ENCODE measurements around the gene SKIL.

The SKIL gene

GRCh38 chr3:170355738-170356595 is 1.5 kb upstream of the SKIL start:
- no peak for TF ChIP-seq JUND (IDR thresholded peaks at IDR 0.05; ENCODE audit: low read depth)
- in situ Hi-C loops (cut with HindIII; ENCODE audit: low pct_unique_long_range_greater_than_20kb, low sequenced_read_pairs) = no loop called here
- peak in 1 of 2 experiments; percentile 66 for DNase-seq (ENCODE audit: low read depth in 1 of 2, low spot score in 1 of 2)

- DNase-seq (ENCODE audit: low read depth in 1 of 2, low spot score in 1 of 2) = peak; percentile 58 to 89
- no peak for TF ChIP-seq JUND (IDR thresholded peaks at IDR 0.05; ENCODE audit: low read depth)
- in situ Hi-C loops (cut with HindIII; ENCODE audit: low pct_unique_long_range_greater_than_20kb, low sequenced_read_pairs) = no loop called here
These were observed 829 bp upstream of the SKIL start for GRCh38 chr3:170356596-170357175.

DNA sequence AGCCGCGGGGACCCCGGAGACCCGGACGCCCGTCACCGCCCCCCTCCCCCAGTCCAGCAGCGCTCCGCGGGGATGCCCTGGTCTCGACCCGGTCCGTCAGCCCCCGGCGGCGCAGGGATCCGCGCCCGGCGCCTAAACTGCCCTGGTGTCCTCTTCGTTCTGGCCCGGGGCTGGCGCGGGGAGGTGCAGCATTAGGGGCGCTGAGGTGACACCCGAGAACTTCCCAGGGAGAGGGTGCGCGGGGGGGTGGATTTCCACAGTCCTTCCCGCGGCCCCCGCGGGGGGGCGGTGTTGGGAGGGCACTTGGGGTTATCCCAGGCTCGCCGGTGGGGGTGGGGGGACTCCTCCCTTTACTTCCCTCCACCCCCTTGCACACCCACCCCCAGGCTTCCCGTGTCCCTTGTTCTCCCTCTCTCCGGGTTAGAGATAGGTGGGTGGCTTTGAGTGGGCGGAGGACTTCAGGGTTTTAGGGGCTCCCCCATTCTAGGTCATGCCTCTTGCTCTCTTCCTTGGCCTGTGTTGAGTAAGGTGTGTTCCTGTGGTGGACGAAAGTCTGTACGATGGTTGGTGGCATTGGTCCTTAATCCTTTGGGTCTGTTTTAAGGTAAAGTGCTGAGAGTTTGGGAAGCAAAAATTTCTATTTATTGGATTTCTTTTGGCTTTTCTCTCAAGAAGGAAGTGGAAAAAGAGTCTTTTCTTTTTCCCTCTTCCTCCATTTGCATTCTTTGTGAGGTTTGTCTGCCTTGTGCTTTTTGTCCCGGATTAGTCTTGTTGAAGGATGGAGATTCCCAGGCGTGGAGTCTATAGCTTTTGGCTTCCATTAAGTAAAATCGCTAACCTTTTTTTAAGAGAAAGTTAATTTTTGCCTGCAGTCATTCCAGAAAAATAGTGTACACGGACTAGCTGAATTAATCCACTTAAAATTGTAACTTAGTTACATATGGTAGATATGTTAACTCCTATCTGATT is 811 bp downstream of the SKIL start:
- in situ Hi-C loops (cut with HindIII; ENCODE audit: low pct_unique_long_range_greater_than_20kb, low sequenced_read_pairs) = no loop called here
- DNase-seq (ENCODE audit: low read depth in 1 of 2, low spot score in 1 of 2) = peak; percentile 50 to 87
- TF ChIP-seq JUND (IDR thresholded peaks at IDR 0.05; ENCODE audit: low read depth) = no peak

GRCh38 chr3:170359178-170359704 is 1.7 kb downstream of the SKIL start:
- DNase-seq (ENCODE audit: low read depth in 1 of 2, low spot score in 1 of 2) = no peak
- in situ Hi-C loops (cut with HindIII; ENCODE audit: low pct_unique_long_range_greater_than_20kb, low sequenced_read_pairs) = no loop called here
- no peak for TF ChIP-seq JUND (IDR thresholded peaks at IDR 0.05; ENCODE audit: low read depth)

DNA sequence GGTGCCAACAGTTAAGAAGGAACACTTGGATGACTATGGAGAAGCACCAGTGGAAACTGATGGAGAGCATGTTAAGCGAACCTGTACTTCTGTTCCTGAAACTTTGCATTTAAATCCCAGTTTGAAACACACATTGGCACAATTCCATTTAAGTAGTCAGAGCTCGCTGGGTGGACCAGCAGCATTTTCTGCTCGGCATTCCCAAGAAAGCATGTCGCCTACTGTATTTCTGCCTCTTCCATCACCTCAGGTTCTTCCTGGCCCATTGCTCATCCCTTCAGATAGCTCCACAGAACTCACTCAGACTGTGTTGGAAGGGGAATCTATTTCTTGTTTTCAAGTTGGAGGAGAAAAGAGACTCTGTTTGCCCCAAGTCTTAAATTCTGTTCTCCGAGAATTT is 3.0 kb downstream of the SKIL start:
- DNase-seq (ENCODE audit: low read depth in 1 of 2, low spot score in 1 of 2) = no peak
- in situ Hi-C loops (cut with HindIII; ENCODE audit: low pct_unique_long_range_greater_than_20kb, low sequenced_read_pairs) = no loop called here
- TF ChIP-seq JUND (IDR thresholded peaks at IDR 0.05; ENCODE audit: low read depth) = no peak

GRCh38 chr3:170360916-170361315 is 3.4 kb downstream of the SKIL start:
- no peak for TF ChIP-seq JUND (IDR thresholded peaks at IDR 0.05; ENCODE audit: low read depth)
- DNase-seq (ENCODE audit: low read depth in 1 of 2, low spot score in 1 of 2) = no peak
- in situ Hi-C loops (cut with HindIII; ENCODE audit: low pct_unique_long_range_greater_than_20kb, low sequenced_read_pairs) = no loop called here

DNA sequence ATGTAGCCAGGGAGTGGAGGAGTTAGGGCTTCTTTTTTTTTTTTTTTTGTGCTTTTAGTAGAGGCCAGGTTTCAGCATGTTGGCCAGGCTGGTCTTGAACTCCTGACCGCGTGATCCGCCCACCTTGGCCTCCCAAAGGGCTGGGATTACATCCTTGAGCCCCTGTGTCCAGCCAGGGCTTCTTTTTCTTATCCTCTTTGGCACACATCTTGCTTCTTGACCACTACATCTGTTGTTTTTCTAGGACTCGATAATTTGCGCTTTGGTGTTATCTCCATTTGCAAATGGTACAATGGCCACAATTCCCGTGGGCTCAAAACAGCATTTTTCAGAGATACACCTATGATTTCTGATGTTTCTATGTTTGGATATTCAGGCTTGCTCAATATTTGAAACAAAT is 4.2 kb downstream of the SKIL start:
- DNase-seq (ENCODE audit: low read depth in 1 of 2, low spot score in 1 of 2) = no peak
- in situ Hi-C loops (cut with HindIII; ENCODE audit: low pct_unique_long_range_greater_than_20kb, low sequenced_read_pairs) = no loop called here
- no peak for TF ChIP-seq JUND (IDR thresholded peaks at IDR 0.05; ENCODE audit: low read depth)

DNA sequence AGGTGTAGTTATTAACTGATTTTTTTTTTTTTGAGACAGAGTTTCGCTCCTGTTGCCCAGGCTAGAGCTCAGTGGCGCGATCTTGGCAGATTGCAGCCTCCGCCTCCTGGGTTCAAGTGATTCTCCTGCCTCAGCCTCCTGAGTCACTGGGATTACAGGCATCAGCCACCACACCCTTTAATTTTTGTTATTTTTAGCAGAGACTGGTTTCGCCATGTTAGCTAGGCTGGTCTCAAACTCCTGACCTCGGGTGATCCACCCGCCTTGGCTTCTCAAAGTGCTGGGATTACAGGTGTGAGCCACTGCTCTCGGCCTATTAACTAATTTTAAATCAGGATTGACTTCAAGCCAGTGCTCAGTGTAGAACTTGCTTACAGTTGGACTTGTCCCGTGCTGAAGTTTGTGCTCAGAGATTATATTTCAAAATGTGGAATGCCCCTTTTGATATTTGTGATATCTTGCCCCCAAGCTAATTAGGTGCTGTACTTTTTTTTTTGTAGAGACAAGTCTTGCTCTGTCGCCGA is 6.0 kb downstream of the SKIL start:
- TF ChIP-seq JUND (IDR thresholded peaks at IDR 0.05; ENCODE audit: low read depth) = no peak

GRCh38 chr3:170364965-170365364 is 7.5 kb downstream of the SKIL start:
- in situ Hi-C loops (cut with HindIII; ENCODE audit: low pct_unique_long_range_greater_than_20kb, low sequenced_read_pairs) = no loop called here
- no peak for DNase-seq (ENCODE audit: low read depth in 1 of 2, low spot score in 1 of 2)
- no peak for TF ChIP-seq JUND (IDR thresholded peaks at IDR 0.05; ENCODE audit: low read depth)

More for the DNA sequence above, 6.0 kb downstream of the SKIL start:
- DNase-seq (ENCODE audit: low read depth in 1 of 2, low spot score in 1 of 2) = no peak
- in situ Hi-C loops (cut with HindIII; ENCODE audit: low pct_unique_long_range_greater_than_20kb, low sequenced_read_pairs) = no loop called here

DNA sequence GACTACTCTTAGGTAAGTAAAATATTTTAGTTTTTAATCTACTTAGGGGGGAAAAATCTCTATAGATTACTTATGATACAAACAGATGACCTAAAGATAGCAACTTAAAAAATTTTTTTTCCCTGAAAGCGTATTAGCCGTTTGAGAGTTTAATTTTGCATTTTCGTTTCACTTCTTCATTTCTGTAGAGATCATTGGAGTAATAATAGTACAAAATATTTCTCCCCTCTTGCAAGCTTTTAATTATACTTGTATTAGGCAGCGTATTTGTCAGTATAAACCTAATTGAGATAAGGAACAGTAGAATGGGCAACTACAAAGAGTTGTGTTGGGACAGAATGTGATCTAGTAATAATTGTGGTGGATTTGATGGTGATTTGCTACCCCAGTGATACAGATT is 10.3 kb downstream of the SKIL start:
- in situ Hi-C loops (cut with HindIII; ENCODE audit: low pct_unique_long_range_greater_than_20kb, low sequenced_read_pairs) = no loop called here
- no peak for TF ChIP-seq JUND (IDR thresholded peaks at IDR 0.05; ENCODE audit: low read depth)
- DNase-seq (ENCODE audit: low read depth in 1 of 2, low spot score in 1 of 2) = no peak

- in situ Hi-C loops (cut with HindIII; ENCODE audit: low pct_unique_long_range_greater_than_20kb, low sequenced_read_pairs) = no loop called here
- no peak for TF ChIP-seq JUND (IDR thresholded peaks at IDR 0.05; ENCODE audit: low read depth)
- no peak for DNase-seq (ENCODE audit: low read depth in 1 of 2, low spot score in 1 of 2)
These were observed 11.4 kb downstream of the SKIL start for GRCh38 chr3:170368921-170369320.

DNA sequence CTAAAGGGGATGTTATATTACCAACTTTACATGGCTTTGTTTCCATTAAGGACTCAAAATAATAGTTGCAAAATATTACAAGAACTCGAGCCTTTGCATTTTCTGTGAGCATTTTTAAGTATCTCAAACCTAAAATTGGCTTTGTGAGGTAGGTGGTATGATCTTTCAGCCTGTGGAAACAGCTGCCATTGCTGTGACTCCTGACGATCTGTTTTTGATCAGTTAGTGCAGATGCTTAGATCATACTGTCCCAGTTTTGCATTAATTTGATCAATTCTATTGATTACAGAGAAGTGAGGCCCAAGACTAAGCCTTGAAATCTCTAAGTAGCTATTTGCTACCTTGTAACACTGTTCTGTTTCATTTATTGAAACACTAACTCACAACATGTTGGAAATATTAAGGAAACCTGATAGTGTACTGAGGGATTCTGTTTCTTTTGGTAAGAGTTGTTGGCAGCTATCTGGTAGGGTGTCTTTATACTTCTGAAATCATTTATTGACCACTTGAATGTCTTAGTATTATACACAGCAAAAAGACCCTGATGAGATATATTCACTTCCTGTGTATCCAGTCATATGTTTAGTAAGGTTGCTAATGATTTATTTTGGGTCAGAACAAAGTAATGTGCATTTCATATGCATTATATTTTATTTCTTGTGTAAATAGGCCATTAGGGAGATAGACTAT is 14.8 kb downstream of the SKIL start:
- DNase-seq (ENCODE audit: low read depth in 1 of 2, low spot score in 1 of 2) = no peak
- TF ChIP-seq JUND (IDR thresholded peaks at IDR 0.05; ENCODE audit: low read depth) = no peak
- in situ Hi-C loops (cut with HindIII; ENCODE audit: low pct_unique_long_range_greater_than_20kb, low sequenced_read_pairs) = no loop called here
